ENCODE results near the gene ZBTB5.
"Not testable (repeated sequence)": the region's sequence is repeated elsewhere in the genome, so short reads cannot be mapped to it uniquely, and the experiment has no call there.

ZBTB5 gene

DNA sequence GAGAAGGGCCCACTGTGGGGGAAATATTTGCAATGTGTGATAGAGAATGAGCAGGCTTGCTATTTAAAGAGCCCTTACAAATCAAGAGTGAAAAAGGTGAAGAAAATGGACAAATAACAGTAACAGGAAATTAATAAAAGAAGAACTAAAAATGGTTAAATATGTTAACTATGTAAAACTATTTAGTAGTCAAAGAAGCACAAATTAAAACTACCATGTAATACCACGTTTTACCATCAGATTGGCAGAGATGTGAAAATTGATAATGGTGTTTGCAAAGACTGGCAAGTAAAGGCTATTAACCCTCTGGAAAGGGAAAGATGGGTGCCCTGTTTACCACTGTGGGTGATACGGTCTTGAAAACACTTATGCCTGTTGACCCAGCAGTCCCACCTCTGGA, 65.9 kb downstream of the ZBTB5 start:
- no peak for DNase-seq

DNA sequence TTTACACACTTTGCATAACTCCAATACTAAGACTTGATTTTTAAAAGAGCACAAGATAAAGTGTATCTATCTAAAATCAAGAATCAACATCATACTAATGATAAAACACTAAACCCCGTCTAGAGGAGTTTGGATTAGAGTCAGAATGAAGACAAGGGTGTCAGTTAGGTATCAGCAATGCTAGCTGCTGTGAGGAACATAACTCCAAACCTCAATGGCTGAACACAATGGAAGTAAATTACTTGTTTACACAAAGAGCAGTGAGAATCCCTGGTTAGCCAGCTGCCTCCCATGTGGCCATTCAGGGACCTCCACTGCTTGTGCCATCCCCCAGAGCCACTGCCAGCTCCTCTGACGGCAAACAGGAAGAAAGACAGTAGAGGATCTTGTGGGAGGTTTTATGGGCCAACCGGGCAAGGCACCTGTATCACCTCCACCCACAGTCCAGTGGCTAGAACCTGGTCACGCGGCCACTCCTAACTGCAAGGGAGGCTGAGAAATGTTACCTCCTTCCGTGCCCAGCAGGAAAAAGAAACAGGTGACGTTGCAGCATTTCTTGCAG, 66.7 kb downstream of the ZBTB5 start:
- DNase-seq = no peak

DNA sequence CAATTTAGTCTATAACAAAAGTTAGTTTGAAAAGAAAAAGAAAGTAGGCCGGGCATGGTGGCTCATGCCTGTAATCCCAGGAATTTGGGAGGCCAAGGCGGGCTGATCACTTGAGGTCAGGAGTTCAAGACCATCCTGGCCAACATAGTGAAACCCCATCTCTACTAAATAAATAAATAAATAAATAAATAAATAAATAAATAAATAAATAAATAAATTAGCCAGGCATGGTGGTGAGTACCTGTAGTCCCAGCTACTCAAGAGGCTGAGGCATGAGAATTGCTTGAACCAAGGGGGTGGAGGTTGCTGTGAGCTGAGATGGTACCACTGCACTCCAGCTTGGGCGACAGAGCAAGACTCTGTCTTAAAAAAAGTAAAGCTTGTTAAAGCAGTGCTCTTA, 67.3 kb downstream of the ZBTB5 start:
- not testable (repeated sequence) for DNase-seq

DNA sequence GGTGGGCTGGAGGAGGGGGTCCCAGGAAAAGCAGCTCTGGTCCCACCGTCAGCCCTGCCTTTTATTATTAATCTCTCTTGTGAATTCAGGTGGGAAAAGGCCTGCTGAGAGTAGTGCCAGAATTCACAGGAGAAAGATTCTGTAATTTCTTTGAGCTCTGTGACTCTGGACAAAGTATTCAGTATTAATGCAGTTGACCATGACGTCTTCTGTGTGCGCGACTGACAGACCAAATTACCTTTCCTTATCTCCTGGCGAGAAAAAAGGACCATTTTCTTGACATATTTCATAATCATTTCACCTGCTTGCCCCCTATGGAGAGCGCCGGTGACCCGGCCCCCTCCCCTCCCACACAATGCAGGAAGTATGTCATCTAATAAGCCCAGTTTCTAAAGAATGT, 69.6 kb downstream of the ZBTB5 start:
- DNase-seq = no peak

DNA sequence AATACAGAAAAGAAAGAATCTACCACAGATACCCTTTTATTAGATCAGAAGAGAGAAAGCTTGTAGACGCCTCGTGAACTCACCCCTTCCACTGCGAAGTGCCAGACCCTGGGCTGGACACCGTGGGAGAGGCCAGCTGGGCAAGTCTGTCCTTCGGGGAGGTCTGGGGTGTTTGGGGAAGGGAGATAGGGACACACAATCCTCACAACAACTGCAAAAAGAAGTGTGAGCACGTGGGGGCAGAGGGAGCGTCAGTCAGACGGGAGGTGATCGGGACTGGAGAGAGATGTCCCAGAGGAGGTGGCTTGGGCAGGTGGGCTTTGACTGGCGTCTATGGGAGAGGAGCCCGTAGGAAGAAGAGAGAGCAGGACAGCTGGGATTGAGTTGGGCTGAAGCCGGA, 70.0 kb downstream of the ZBTB5 start:
- no peak for DNase-seq

DNA sequence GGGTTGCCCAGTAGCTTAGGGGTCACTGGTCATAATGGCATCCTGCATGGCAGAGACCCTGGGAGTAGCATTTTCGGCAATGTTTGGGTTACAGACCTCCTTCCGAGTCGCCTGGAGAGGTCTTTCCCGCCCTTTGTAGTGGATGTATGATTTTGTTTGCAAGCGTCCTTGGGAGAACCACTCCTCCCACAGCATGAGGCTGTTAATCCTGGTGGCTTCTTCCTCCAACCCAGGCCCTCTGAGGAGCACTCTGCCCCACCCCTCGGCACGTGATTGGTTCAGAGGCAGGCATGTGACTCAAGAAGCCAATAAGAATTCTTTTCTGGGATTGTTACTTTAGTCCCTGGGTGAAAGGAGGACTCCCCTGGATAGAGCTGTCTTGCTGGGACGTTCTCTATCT, 73.0 kb downstream of the ZBTB5 start:
- no peak for DNase-seq

DNA sequence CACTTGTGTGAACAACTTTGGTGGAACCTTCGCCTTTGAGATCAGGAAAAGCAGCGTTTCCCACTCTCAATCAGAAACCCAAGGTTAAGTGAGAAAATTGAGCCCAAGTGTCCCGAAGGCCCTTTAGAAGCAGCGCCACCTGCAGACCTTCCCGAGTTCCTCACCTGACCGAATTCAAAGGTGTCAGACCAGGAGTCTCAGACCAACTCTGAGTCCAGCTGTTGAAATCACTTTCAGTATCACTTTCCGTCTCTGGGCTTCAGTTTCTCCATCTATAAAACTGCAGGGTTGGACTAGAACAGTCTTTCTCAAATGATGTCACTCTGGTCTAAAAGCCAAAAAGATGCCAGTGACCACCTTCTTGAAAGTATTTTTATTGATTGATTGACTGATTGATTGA, 74.5 kb downstream of the ZBTB5 start:
- no peak for DNase-seq
